GM12878 (cell line): ENCODE results near the gene GAL3ST2. TPM values are rescaled to one million over a fixed set of nuclear protein-coding genes. Genes with fewer than 3 reads are reported as not detected.
"Not testable (repeated sequence)": the region's sequence is repeated elsewhere in the genome, so short reads cannot be mapped to it uniquely, and the experiment has no call there.

Source experiments
- ATAC-seq: fragments of 200-7000 bp; cut with Tn5 transposase; 3 replicates; pipeline ENCODE4 v1.9.1; 2020; ENCODE audit warnings: mild to moderate bottlenecking, moderate library complexity
- BruUV-seq: library from RNA; stranded (reverse); fragments of 400-500 nt; replicated peaks from 2 replicates; lab custom pipeline; 2021; lab: Mats Ljungman, UMichigan
- CTCF ChIA-PET: fragments of 300-600 bp; sonication (Branson Sonifier 250); formaldehyde crosslinking; extraction: SDS; loops from one replicate; lab custom pipeline; 2021; ENCODE audit warnings: inconsistent platforms; lab: Yijun Ruan, JAX
- POLR2A ChIA-PET: fragments of 350-600 bp; formaldehyde crosslinking; extraction: SDS; loops from one replicate; lab custom pipeline; 2021; ENCODE audit warnings: inconsistent platforms; lab: Charles Lee
- RAD21 ChIA-PET: fragments of 300-600 bp; sonication (Branson Sonifier 250); formaldehyde crosslinking; loops from one replicate; lab custom pipeline; 2023; ENCODE audit warnings: antibody characterized with exemption; ENCODE audit not compliant: unreplicated experiment; lab: Charles Lee
- SMC1A ChIA-PET: fragments of 300-600 bp; sonication (Branson Sonifier 250); formaldehyde crosslinking; loops from one replicate; lab custom pipeline; 2023; ENCODE audit not compliant: unreplicated experiment, uncharacterized antibody; lab: Charles Lee
- DNase-seq: peaks from one replicate; pipeline ENCODE4 v3.0.0-alpha.2; 2011; ENCODE audit warnings: low read depth, low spot score
- FAIRE-seq: peaks from 3 replicates; lab custom pipeline; 2011; peaks lifted over from hg19 to GRCh38; lab: Jason Lieb, UNC
- H2AFZ ChIP-seq: 2 replicates; pipeline ENCODE4 v1.6.0; 2011; ENCODE audit warnings: low read depth, low read length, control low read depth; ENCODE audit not compliant: control insufficient read depth
- H3K27ac ChIP-seq: 2 replicates; pipeline ENCODE4 v1.5.1; 2011; ENCODE audit warnings: control low read depth; ENCODE audit not compliant: control insufficient read depth, insufficient read depth
- H3K27me3 ChIP-seq, 2 experiments: replicated peaks in 1 of 2; 2 replicates each; pipeline versions ENCODE4 v1.6.0 to v1.6.1; 2011; ENCODE audit warnings: low read length in 1 of 2; ENCODE audit not compliant: control insufficient read depth in 2 of 2, insufficient read depth in 2 of 2
- H3K36me3 ChIP-seq, 2 experiments: 2 replicates each; pipeline ENCODE4 v1.5.1; 2011; ENCODE audit warnings: low read length in 1 of 2; ENCODE audit not compliant: control insufficient read depth in 2 of 2, insufficient read depth in 2 of 2
- H3K4me1 ChIP-seq: 2 replicates; pipeline ENCODE4 v1.6.1; 2011; ENCODE audit warnings: mild to moderate bottlenecking, low read length, moderate library complexity, mixed read lengths; ENCODE audit not compliant: control insufficient read depth, insufficient read depth
- H3K4me2 ChIP-seq: 2 replicates; pipeline ENCODE4 v1.6.0; 2011; ENCODE audit warnings: control low read depth; ENCODE audit not compliant: control insufficient read depth, insufficient read depth
- H3K4me3 ChIP-seq: fragments of 200-600 bp; sonication (generic); 2 replicates; pipeline ENCODE4 v1.5.1; 2016
- H3K79me2 ChIP-seq: 2 replicates; pipeline ENCODE4 v1.6.0; 2011; ENCODE audit warnings: low read length; ENCODE audit not compliant: control insufficient read depth, insufficient read depth
- H3K9ac ChIP-seq: 2 replicates; pipeline ENCODE4 v1.8.0; 2011; ENCODE audit warnings: low read length, control low read depth, mixed read lengths; ENCODE audit not compliant: control insufficient read depth, insufficient read depth
- H3K9me3 ChIP-seq: replicated peaks from 3 replicates; pipeline ENCODE4 v1.5.1; 2011; ENCODE audit warnings: mild to moderate bottlenecking, low read length; ENCODE audit not compliant: control insufficient read depth, insufficient read depth
- H4K20me1 ChIP-seq: 2 replicates; pipeline ENCODE4 v1.6.0; 2011; ENCODE audit not compliant: control insufficient read depth, insufficient read depth
- BHLHE40 ChIP-seq, 2 experiments: fragments of 450-650 bp in 1 of 2; IDR thresholded peaks; 2 replicates each; pipeline ENCODE4 v1.6.1; 2011 to 2017; ENCODE audit warnings: low read depth in 2 of 2, borderline replicate concordance in 1 of 2, improper control_type of control experiment in 1 of 2, low read length in 1 of 2, mild to moderate bottlenecking in 1 of 2
- CTCF ChIP-seq, 3 experiments: IDR thresholded peaks in 2 of 3; conservative IDR thresholded peaks in 1 of 3; 2 replicates each; pipeline ENCODE4 v1.5.1; 2011; ENCODE audit warnings: low read depth in 3 of 3, low read length in 3 of 3, mild to moderate bottlenecking in 3 of 3, control low read depth in 2 of 3, moderate library complexity in 2 of 3, inconsistent platforms in 1 of 3, mixed read lengths in 1 of 3; ENCODE audit not compliant: control insufficient read depth in 2 of 3, insufficient read depth in 1 of 3; ENCODE audit errors: extremely low read depth in 1 of 3
- RUNX3 ChIP-seq: IDR thresholded peaks from 2 replicates; pipeline ENCODE4 v1.6.1; 2012; ENCODE audit warnings: low read length, inconsistent platforms
- SUZ12 ChIP-seq: fragments of 200-600 bp; sonication (generic); IDR thresholded peaks from one replicate; pipeline ENCODE4 v1.6.1; 2018; ENCODE audit warnings: antibody characterized with exemption, mild to moderate bottlenecking; ENCODE audit not compliant: unreplicated experiment
- WGBS: methylation state at CpG from one replicate; pipeline ENCODE4 v1.1.6; 2016; ENCODE audit warnings: low lambda C conversion rate; ENCODE audit not compliant: insufficient replicate concordance, insufficient coverage; ENCODE audit errors: missing lambda C conversion rate; 5-methylcytosine and 5-hydroxymethylcytosine counted together
- in situ Hi-C: fragments of 300-500 bp; cut with MboI; formaldehyde crosslinking; loops from 9 replicates; pipeline ENCODE4 v1.14.3; 2018; ENCODE audit warnings: mixed read lengths
- intact Hi-C: fragments of 100-400 bp; cut with micrococcal nuclease; formaldehyde crosslinking; loops from one replicate; pipeline ENCODE4 v1.14.2; 2022; ENCODE audit not compliant: unreplicated experiment
- polyA plus RNA-seq, 11 experiments: library from polyadenylated mRNA; depleted of rRNA in 4 of 11; unstranded in 6 of 11; stranded (reverse) in 5 of 11; fragments of >200 nt; fragmentation: Nextera tagmentation in 4 of 11; fragmentation: Illumina TruSeq in 1 of 11; extraction: Ambion mirVana in 4 of 11; extraction: Trizol in 1 of 11; gene quantifications; 1 replicate in 1 of 11; 2 replicates in 10 of 11; pipeline versions ENCODE4 v1.2.1 to v1.2.3, GENCODE V29; 2011 to 2016; ENCODE audit warnings: inconsistent platforms in 2 of 11, missing spikeins in 2 of 11, low read depth in 1 of 11
- total RNA-seq, 4 experiments: library from RNA; depleted of rRNA in 3 of 4; stranded (reverse); fragments of >200 nt in 3 of 4; fragmentation: Illumina TruSeq in 1 of 4; extraction: Trizol in 1 of 4; gene quantifications; 2 replicates each; pipeline versions ENCODE4 v1.2.1 to v1.2.3, GENCODE V29; 2013 to 2021

Gene GAL3ST2
- total and polyA plus RNA-seq, 10 of the 15 experiments (the other 5 are each of a cell fraction or from before 2014, with no cell fraction given) = 0.09 to 0.36 (median 0.11) TPM; not detected in 7

- H3K27ac ChIP-seq = peak overlapping the region; percentile 6; the same call in 1 of the 2 replicates
- no peak for DNase-seq
- H2AFZ ChIP-seq = no peak overlapping the region
- POLR2A ChIA-PET = interaction anchor here (1.0 kb wide), 1 partner anchor 32 kb away, joined by 3 read pairs; no protein-coding TSS in a partner anchor
- H3K4me2 ChIP-seq = peak overlapping the region; percentile 81
- no peaks in the 10 kb centered on the region for H3K79me2 ChIP-seq
- in situ Hi-C loops (no loop called here), intact Hi-C loops (loop anchor here (5.0 kb wide), 1 partner anchor 38 kb away; no protein-coding TSS in a partner anchor)
- H3K4me3 ChIP-seq = peak overlapping the region; percentile 69
- BruUV-seq = no TSS peak
- H3K9me3 ChIP-seq = no peaks in the 10 kb centered on the region
- no peaks in the 10 kb centered on the region for H3K36me3 ChIP-seq
- peak overlapping the region; percentile 27 for H3K9ac ChIP-seq
- peak; percentile 7 for FAIRE-seq
- CTCF ChIA-PET = interaction anchor here (0.8 to 1.4 kb wide), 3 partner anchors 9 to 74 kb away, joined by 3 to 4 read pairs (median 4); no protein-coding TSS in a partner anchor
- RAD21 ChIA-PET = interaction anchor here (0.6 to 1.0 kb wide), 2 partner anchors 16 to 55 kb away, joined by 3 read pairs; no protein-coding TSS in a partner anchor
- H3K27me3 ChIP-seq = no peaks in the 10 kb centered on the region; a peak in 1 of 4 replicates
- peak; percentile 62 for ATAC-seq
- SMC1A ChIA-PET = no interaction called here
- H3K4me1 ChIP-seq = peaks cover 14% of the 10 kb centered on the region
- no peak for TF ChIP-seq SUZ12
- peak; percentile 18; the same call in 1 of the 2 replicates for TF ChIP-seq RUNX3
- TF ChIP-seq CTCF (IDR thresholded peaks at IDR 0.05 in 2 of 3, conservative IDR thresholded peaks at IDR 0.05 in 1 of 3; ENCODE audit: control insufficient read depth in 2 of 3, extremely low read depth in 1 of 3, insufficient read depth in 1 of 3, low read depth in 3 of 3, low read length in 3 of 3) = peak in 2 of 3 experiments; percentile 25 to 31; a peak in 3 of 6 replicates
- TF ChIP-seq BHLHE40 (IDR thresholded peaks at IDR 0.05; ENCODE audit: borderline replicate concordance in 1 of 2, low read depth in 2 of 2, low read length in 1 of 2) = peak in 1 of 2 experiments; percentile 48; a peak in 1 of 4 replicates
- WGBS = 12% methylated on average over 33 of the region's 35 CpGs
- no peaks in the 10 kb centered on the region for H4K20me1 ChIP-seq
Observed at GRCh38 chr2:241804326-241805229, 28.0 kb downstream of the GAL3ST2 start.

DNA sequence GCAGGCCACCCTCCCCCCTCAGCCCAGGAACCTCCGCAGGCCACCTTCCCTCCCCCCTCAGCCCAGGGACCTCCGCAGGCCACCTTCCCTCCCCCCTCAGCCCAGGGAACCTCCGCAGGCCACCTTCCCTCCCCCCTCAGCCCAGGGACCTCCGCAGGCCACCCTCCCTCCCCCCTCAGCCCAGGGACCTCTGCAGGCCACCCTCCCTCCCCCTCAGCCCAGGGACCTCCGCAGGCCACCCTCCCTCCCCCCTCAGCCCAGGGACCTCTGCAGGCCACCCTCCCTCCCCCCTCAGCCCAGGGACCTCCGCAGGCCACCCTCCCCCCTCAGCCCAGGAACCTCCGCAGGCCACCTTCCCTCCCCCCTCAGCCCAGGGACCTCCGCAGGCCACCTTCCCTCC, 29.6 kb downstream of the GAL3ST2 start:
- in situ Hi-C loops, CTCF ChIA-PET: not testable (repeated sequence)

More for the DNA sequence above, 29.6 kb downstream of the GAL3ST2 start:
- peaks cover 14% of the 10 kb centered on the region for H3K4me1 ChIP-seq
- H3K9me3 ChIP-seq, BruUV-seq, H3K9ac ChIP-seq, intact Hi-C loops, RAD21 ChIA-PET, H2AFZ ChIP-seq, SMC1A ChIA-PET, ATAC-seq, H3K79me2 ChIP-seq, H3K27ac ChIP-seq, POLR2A ChIA-PET, FAIRE-seq, H3K27me3 ChIP-seq, H3K4me3 ChIP-seq, DNase-seq, H3K4me2 ChIP-seq, H3K36me3 ChIP-seq, H4K20me1 ChIP-seq: not testable (repeated sequence)
- no CpG with 5 or more reads among the region's 8 CpGs for WGBS
